Mucosa of stomach (tissue), 1 donor: ENCODE data around the gene NFATC3.
"Not testable (repeated sequence)": the region's sequence is repeated elsewhere in the genome, so short reads cannot be mapped to it uniquely, and the experiment has no call there.

Experiments used
- H3K27me3 ChIP-seq: one replicate; pipeline ENCODE4 v1.7.0; 2013; ENCODE audit warnings: mild to moderate bottlenecking, low read length; ENCODE audit not compliant: control insufficient read depth, insufficient read depth
- H3K36me3 ChIP-seq: one replicate; pipeline ENCODE4 v1.7.0; 2013; ENCODE audit warnings: low read length; ENCODE audit not compliant: control insufficient read depth, insufficient read depth
- H3K4me1 ChIP-seq: one replicate; pipeline ENCODE4 v1.7.0; 2013; ENCODE audit warnings: mild to moderate bottlenecking, low read length; ENCODE audit not compliant: control insufficient read depth, insufficient read depth
- H3K4me3 ChIP-seq: one replicate; pipeline ENCODE4 v1.7.0; 2013; ENCODE audit warnings: low read length
- H3K9ac ChIP-seq: one replicate; pipeline ENCODE4 v1.7.0; 2013; ENCODE audit warnings: mild to moderate bottlenecking, low read length, moderate library complexity
- H3K9me3 ChIP-seq: one replicate; pipeline ENCODE4 v1.7.0; 2013; ENCODE audit warnings: mild to moderate bottlenecking, low read length, moderate library complexity; ENCODE audit not compliant: control insufficient read depth
- donor health status: Pancreatic carcinoma.

NFATC3 gene

DNA sequence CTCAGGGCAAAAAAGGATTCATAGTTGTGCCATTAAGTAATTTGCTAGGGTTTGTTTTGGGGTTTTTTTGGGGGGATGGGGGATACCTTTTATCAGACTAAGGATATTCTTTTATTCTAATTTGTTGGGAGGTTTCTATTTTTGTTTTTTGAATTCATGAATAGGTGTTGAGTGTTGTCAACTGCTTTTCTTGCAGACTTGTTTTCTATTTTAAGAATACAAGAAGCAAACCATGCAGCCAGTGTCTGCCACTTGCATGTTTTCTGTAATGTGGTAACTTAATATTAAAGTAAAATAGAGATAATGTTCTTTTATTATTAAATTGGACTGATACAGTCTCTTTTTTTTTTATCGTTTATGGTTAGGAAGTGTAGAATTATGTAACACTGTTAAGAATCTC, 49.5 kb downstream of the NFATC3 start:
- Histone ChIP-seq H3K36me3 (no peaks in the 10 kb centered on the region), H3K27me3 (no peaks in the 10 kb centered on the region), H3K9me3 (no peaks in the 10 kb centered on the region), H3K4me3 (no peak overlapping the region), H3K9ac (no peak overlapping the region), H3K4me1 (no peaks in the 10 kb centered on the region)

DNA sequence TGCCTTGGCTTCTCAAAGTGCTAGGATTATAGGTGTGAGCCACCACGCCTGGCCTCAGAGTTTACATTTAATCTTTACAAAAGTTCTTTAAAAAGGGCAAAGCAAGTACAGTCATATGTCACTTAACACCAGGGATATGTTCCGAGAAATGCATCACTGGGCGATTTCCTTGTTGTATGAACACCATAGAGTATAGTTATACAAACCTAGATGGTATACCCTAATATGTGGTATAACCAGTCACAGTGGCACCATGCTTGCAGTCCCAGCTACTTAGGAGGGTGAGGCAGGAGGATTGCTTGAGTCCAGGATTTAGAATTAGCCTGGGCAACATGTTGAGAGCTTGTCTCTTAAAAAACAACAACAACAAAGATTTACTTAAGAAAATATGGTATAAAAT, 51.3 kb downstream of the NFATC3 start:
- no peaks in the 10 kb centered on the region for H3K4me1 ChIP-seq
- no peaks in the 10 kb centered on the region for H3K27me3 ChIP-seq
- H3K9me3 ChIP-seq = no peaks in the 10 kb centered on the region
- no peak overlapping the region for H3K9ac ChIP-seq
- no peaks in the 10 kb centered on the region for H3K36me3 ChIP-seq
- H3K4me3 ChIP-seq = no peak overlapping the region

DNA sequence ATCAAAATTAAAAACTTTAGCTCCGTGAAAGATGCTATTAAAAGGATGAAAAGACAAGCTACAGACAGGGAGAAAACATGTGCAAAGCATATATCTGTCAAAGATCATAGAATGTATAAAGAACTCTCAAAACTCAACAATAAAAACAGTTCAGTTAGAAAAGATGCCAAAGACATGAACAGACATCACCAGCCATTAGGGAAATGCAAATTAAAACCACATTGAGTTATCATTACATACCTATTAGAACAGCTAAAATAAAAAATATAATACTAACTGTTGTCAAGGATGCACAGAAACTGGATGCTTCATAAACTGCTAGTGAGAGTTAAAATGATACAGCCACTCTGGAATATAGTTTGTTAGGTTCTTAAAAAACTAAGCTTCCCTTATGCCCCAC, 58.8 kb downstream of the NFATC3 start:
- Histone ChIP-seq H3K9ac (no peak overlapping the region), H3K4me3 (no peak overlapping the region), H3K4me1 (no peaks in the 10 kb centered on the region), H3K27me3 (no peaks in the 10 kb centered on the region), H3K9me3 (no peaks in the 10 kb centered on the region), H3K36me3 (no peaks in the 10 kb centered on the region)

DNA sequence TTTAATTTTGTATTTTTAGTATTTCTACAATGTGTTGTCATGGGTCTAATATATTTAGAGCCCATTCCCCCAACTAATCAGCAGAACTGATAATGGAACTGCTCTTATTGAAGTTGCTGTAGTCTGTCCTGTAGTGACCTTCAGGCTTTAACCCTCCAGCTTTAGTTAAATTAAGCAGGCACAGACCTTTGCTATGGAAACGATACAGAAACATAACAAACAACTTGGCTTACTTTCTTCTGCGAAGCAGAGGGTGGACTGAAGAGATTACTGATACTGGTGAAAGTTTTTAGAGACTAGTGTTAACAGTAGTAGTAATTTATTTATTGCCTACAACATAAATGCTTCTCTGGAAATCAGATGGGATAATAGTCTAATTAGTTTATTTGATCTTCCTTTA, 61.4 kb downstream of the NFATC3 start:
- Histone ChIP-seq H3K4me3 (no peak overlapping the region), H3K27me3 (no peaks in the 10 kb centered on the region), H3K36me3 (no peaks in the 10 kb centered on the region), H3K9ac (no peak overlapping the region), H3K9me3 (no peaks in the 10 kb centered on the region), H3K4me1 (no peaks in the 10 kb centered on the region)

DNA sequence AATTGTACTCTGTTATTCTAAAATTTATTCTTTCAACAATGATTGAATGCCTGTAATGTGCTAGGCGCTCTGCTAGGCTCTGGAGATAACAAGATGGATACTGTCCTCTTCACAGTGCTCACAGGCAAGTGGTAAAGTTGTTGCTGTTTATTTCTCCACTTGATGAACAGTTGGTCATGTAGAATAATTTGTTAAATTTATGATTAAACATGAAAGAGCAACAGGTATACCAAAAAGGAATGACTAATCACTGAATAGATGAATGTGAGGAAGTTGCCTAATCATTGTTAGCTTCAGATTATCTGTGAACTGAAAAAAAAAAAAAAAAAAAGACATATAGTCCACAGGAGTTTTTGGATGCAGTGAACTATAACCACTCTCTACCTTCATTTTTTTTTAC, 62.3 kb downstream of the NFATC3 start:
- H3K4me3 ChIP-seq = no peak overlapping the region
- H3K27me3 ChIP-seq = no peaks in the 10 kb centered on the region
- no peaks in the 10 kb centered on the region for H3K4me1 ChIP-seq
- H3K9me3 ChIP-seq = no peaks in the 10 kb centered on the region
- H3K9ac ChIP-seq = no peak overlapping the region
- no peaks in the 10 kb centered on the region for H3K36me3 ChIP-seq

DNA sequence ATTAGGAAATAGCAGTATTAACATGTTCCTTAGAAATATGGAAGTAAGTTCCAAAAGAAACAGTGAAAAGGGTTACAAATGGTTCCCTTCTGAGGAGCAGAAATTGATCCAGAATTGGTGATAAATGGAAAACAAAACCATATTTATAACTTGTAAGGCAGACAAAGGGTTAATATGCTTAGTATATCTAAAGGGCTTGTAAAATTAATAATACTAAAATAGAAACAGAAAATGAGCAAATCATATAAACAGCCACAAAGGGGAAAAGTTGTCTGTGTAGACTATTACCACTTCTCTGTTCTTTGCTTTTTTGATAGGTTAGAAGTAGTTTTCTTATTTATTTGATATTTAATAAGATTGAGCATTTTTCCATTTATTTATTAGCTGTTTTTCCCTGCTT, 64.4 kb downstream of the NFATC3 start:
- Histone ChIP-seq H3K36me3 (no peaks in the 10 kb centered on the region), H3K27me3 (no peaks in the 10 kb centered on the region), H3K9me3 (no peaks in the 10 kb centered on the region), H3K9ac (no peak overlapping the region), H3K4me1 (no peaks in the 10 kb centered on the region), H3K4me3 (no peak overlapping the region)

DNA sequence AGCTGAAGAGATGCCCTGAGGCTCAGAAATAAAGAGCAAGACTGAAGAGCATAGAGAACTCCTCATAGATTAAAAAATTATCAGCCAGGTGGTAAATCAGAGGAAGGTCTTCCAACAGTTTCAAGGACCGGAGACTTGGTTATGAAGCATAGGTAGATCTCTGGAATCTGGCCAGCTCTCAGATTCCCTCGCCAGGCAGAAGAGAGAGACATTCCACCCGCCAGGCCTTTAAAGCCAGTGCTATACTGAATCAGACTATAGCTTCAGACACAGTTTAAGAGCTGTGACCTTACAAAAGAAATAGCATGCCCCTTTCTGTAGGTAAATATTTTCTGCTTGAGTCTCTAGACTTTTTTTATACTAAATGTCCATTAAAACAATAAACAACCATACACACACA, 70.3 kb downstream of the NFATC3 start:
- no peaks in the 10 kb centered on the region for H3K36me3 ChIP-seq
- no peak overlapping the region for H3K4me3 ChIP-seq
- no peaks in the 10 kb centered on the region for H3K27me3 ChIP-seq

DNA sequence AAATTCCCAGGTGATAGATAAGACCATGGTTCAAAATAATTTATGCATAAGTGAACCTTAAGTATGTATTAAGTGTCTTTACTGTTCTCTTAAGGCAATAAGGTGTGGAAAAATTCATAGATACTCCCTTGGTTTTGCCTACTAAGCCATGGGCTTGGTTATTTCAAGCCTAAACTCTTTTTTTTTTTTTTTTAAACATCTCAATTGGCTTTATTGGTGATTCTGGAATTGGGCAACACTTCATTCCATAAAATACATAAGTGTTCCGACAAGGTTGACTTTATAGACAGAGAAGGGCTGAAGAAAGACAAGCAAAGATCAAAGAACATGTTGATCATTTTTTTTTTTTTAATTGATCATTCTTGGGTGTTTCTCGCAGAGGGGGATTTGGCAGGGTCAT, 77.2 kb downstream of the NFATC3 start:
- Histone ChIP-seq H3K9ac (no peak overlapping the region), H3K27me3 (no peaks in the 10 kb centered on the region), H3K36me3 (no peaks in the 10 kb centered on the region), H3K4me1 (no peaks in the 10 kb centered on the region), H3K4me3 (no peak overlapping the region), H3K9me3 (no peaks in the 10 kb centered on the region)

More for the DNA sequence above, 70.3 kb downstream of the NFATC3 start:
- no peaks in the 10 kb centered on the region for H3K9me3 ChIP-seq
- H3K4me1 ChIP-seq = no peaks in the 10 kb centered on the region
- no peak overlapping the region for H3K9ac ChIP-seq

DNA sequence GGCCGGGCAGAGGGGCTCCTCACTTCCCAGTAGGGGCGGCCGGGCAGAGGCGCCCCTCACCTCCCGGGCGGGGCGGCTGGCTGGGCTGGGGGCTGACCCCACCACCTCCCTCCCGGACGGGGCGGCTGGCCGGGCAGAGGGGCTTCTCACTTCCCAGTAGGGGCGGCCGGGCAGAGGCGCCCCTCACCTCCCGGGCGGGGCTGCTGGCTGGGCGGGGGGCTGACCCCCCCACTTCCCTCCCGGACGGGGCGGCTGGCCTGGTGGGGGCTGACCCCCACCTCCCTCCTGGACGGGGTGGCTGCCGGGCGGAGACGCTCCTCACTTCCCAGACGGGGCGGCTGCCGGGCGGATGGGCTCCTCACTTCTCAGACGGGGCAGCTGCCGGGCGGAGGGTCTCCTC, 78.1 kb downstream of the NFATC3 start:
- not testable (repeated sequence) for H3K27me3 ChIP-seq, H3K36me3 ChIP-seq, H3K4me1 ChIP-seq, H3K9ac ChIP-seq, H3K4me3 ChIP-seq, H3K9me3 ChIP-seq

DNA sequence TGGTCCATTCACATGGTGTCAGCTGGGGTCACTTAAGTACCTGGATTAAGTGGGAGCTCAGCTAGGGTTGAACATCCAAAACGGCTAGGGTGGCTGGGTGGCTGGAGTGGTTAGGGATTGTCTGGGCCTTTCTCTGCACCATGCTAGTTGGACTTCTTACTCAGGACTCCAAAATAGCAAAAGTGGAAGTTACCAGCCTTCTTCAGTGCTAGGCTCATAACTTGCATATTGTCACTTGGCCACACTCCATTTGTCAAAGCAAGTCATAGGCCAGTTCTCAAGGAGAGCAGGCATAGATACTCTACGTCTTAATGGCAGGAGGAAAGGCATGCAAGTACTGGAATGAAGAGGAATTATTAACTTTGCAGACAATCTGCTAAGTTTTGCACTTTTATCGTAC, 81.1 kb downstream of the NFATC3 start:
- no peak overlapping the region for H3K4me3 ChIP-seq
- no peaks in the 10 kb centered on the region for H3K4me1 ChIP-seq
- H3K36me3 ChIP-seq = no peaks in the 10 kb centered on the region
- no peaks in the 10 kb centered on the region for H3K9me3 ChIP-seq
- H3K27me3 ChIP-seq = no peaks in the 10 kb centered on the region
- no peak overlapping the region for H3K9ac ChIP-seq

DNA sequence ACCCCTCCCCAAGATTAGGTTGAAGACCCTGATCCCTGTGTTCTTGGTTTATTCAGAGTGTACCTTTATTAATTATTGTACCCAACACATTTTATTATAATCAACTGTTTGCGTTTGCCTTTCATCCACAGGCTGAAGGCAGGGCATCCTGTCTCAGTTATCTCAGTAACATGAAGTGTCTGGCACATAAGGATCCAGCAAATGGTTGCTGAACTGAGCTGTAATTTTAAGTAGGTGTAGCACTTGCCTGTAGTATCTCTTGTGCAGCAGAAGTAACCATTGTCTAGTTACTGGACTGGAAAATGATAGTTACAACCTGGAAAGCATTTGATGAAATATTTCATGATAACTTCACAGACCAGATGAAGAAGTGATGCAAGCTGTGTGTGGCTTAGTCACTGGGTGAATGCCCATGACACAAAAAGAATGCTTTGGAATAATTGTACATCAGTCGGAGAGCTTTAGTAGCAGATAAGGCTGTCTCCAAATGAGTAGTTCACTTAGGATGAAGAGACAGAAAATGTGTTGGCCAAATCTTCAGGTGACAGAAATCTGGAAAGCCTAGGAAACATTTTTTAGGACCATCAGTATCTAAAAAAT, 94.1 kb downstream of the NFATC3 start:
- H3K9me3 ChIP-seq = no peaks in the 10 kb centered on the region
- H3K36me3 ChIP-seq = no peaks in the 10 kb centered on the region
- no peaks in the 10 kb centered on the region for H3K27me3 ChIP-seq
- H3K4me1 ChIP-seq = no peaks in the 10 kb centered on the region
- no peak overlapping the region for H3K4me3 ChIP-seq
- no peak overlapping the region for H3K9ac ChIP-seq

DNA sequence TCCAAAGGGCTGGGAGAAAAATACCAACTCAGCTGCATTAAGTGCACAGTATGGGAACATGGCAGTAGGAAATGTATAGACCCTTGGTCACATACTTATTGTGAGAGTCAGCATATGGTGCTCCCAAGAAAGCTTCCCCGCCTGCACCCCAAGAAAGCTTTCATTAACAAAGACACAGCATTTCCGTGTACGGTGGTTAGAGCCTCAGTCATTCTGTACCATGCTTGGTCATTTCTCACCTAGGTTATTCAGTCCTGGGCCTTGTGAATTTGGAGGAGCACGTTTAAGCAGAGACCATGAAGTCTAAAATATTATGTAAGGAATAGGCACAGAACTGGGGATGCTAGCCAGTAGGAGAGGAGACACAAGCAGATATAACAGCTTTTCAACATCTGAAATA, 94.7 kb downstream of the NFATC3 start:
- Histone ChIP-seq H3K9me3 (no peaks in the 10 kb centered on the region), H3K9ac (no peak overlapping the region), H3K4me1 (no peaks in the 10 kb centered on the region), H3K27me3 (no peaks in the 10 kb centered on the region), H3K36me3 (no peaks in the 10 kb centered on the region), H3K4me3 (no peak overlapping the region)

DNA sequence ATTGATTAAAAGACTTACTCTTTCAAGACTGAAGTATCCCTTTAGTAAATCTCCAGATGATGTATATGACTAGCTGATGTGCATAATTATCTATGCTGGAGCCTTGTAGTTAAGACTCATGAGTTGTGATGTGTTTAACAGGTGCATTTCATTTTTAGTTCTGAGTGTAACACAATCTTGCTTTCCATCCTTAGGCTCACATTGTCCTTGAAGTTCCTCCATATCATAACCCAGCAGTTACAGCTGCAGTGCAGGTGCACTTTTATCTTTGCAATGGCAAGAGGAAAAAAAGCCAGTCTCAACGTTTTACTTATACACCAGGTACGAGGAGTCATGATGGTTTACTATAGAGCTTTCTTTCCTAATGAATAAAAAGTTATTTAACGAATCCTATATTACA, 97.9 kb downstream of the NFATC3 start:
- Histone ChIP-seq H3K4me3 (no peak overlapping the region), H3K9ac (no peak overlapping the region), H3K9me3 (no peaks in the 10 kb centered on the region), H3K36me3 (no peaks in the 10 kb centered on the region), H3K4me1 (no peaks in the 10 kb centered on the region), H3K27me3 (no peaks in the 10 kb centered on the region)
